Pancreas (tissue), 10 donors: ENCODE measurements around the gene ADAMTSL1. TPM values are rescaled to one million over a fixed set of nuclear protein-coding genes. Genes with fewer than 3 reads are reported as not detected.

Source experiments
- ATAC-seq, 4 donors: fragments of 200-7000 bp; cut with Tn5 transposase; one replicate each; pipeline versions ENCODE4 v1.8.0 to v1.9.1; 2020; ENCODE audit warnings: mild to moderate bottlenecking in 4 of 4, moderate library complexity in 4 of 4
- DNase-seq, 6 donors: peaks; one replicate each; pipeline ENCODE4 v3.0.0-alpha.2; 2020
- FAIRE-seq: peaks from 2 replicates; lab custom pipeline; 2012; peaks lifted over from hg19 to GRCh38; lab: Jason Lieb, UNC
- H3K27ac ChIP-seq, 4 donors: fragments of 200-600 bp; sonication (generic); 1 replicate in 3 of 4; 2 replicates in 1 of 4; pipeline versions ENCODE4 v1.5.0 to v1.8.0; 2020
- H3K27me3 ChIP-seq, 4 donors: fragments of 200-600 bp; one replicate each; pipeline ENCODE4 v1.8.0; 2021
- H3K36me3 ChIP-seq, 3 donors: fragments of 200-600 bp; sonication (generic) in 1 of 3; one replicate each; pipeline versions ENCODE4 v1.5.0 to v1.8.0; 2020 to 2021
- H3K4me1 ChIP-seq, 3 donors: fragments of 200-600 bp; one replicate each; pipeline ENCODE4 v1.8.0; 2021
- H3K4me3 ChIP-seq, 4 donors: fragments of 200-600 bp; sonication (generic) in 2 of 4; one replicate each; pipeline versions ENCODE4 v1.5.0 to v1.8.0; 2020 to 2021
- H3K9me3 ChIP-seq, 4 donors: fragments of 200-600 bp; one replicate each; pipeline ENCODE4 v1.8.0; 2021
- CTCF ChIP-seq, 4 donors: fragments of 200-600 bp; sonication (generic) in 3 of 4; IDR thresholded peaks; one replicate each; pipeline versions ENCODE4 v1.5.0 to v1.8.0; 2021; ENCODE audit warnings: antibody characterized with exemption in 4 of 4
- WGBS, 2 donors: extraction: QIAGEN DNeasy Blood & Tissue Kit; methylation state at CpG; one replicate each; pipeline ENCODE4 v1.1.7; 2013; 5-methylcytosine and 5-hydroxymethylcytosine counted together
- intact Hi-C, 3 donors: fragments of 100-400 bp; cut with DNase I; formaldehyde crosslinking; loops; one replicate each; pipeline versions ENCODE4 v1.11.1 to v1.14.2; 2022
- polyA plus RNA-seq, 2 donors: library from polyadenylated mRNA; stranded (reverse); fragments of 200-250 nt; gene quantifications; one replicate each; pipeline ENCODE4 v1.2.3, GENCODE V29; 2013
- total RNA-seq, 6 donors: library from RNA; stranded (reverse); fragmentation: NEBNext Ultra II Directional in 4 of 6; extraction: Animal tissue kit (Norgen Biotek cat#: 25700) in 4 of 6; gene quantifications; one replicate each; pipeline versions ENCODE4 v1.2.1 to v1.2.4, GENCODE V29; 2021 to 2023
- donor health status: healthy with polysubstance abuse.
- donor health status: DM: no; HTN: no; CAD: no; lungs with moderate emphysema.
- donor health status: DM: no; HTN: no; CAD: no.
- donor health status: control.
- donor health status: control.
- donor health status: Bipolar disorder and iron deficiency.
- donor health status: DM: yes; HTN: yes; CAD: no.
- donor health status: DM: no; HTN: no; CAD: no.
- donor health status: DM: no; HTN: no; CAD: no.
- donor health status: DM: yes; HTN: yes; CAD: no.

Gene ADAMTSL1
- total and polyA plus RNA-seq, 8 donors: 0.24 to 2.1 (median 0.67) TPM

- ATAC-seq (peak in 3 of 4 donors; percentile 73 to 97 (median 96)), DNase-seq (peak in 1 of 6 donors; percentile 56), FAIRE-seq (no peak)
- intact Hi-C loops: no loop called here
- no peak for TF ChIP-seq CTCF (IDR thresholded peaks at IDR 0.05)
- H3K36me3 ChIP-seq: no peaks in the 10 kb centered on the region
- H3K27me3 ChIP-seq: no peaks in the 10 kb centered on the region
- WGBS, 2 donors: 7 to 10% methylated on average over 2 of the region's 2 CpGs
- no peak overlapping the region for H3K27ac ChIP-seq
- peaks cover 0 to 10% (median 0%) of the 10 kb centered on the region in 3 donors for H3K4me1 ChIP-seq
- no peak overlapping the region for H3K4me3 ChIP-seq
- H3K9me3 ChIP-seq: no peaks in the 10 kb centered on the region
These were observed 381.7 kb downstream of the ADAMTSL1 start for GRCh38 chr9:18855656-18856055.

GRCh38 chr9:18857334-18857733, 383.4 kb downstream of the ADAMTSL1 start:
- no peaks in the 10 kb centered on the region for H3K9me3 ChIP-seq
- ATAC-seq (no peak), FAIRE-seq (no peak), DNase-seq (no peak)
- H3K4me3 ChIP-seq: no peak overlapping the region
- no peaks in the 10 kb centered on the region for H3K27me3 ChIP-seq
- H3K4me1 ChIP-seq: peaks cover 0 to 10% (median 0%) of the 10 kb centered on the region in 3 donors
- H3K36me3 ChIP-seq: no peaks in the 10 kb centered on the region
- intact Hi-C loops: no loop called here
- WGBS, 2 donors: 86 to 89% methylated on average over 4 of the region's 4 CpGs
- no peak for TF ChIP-seq CTCF (IDR thresholded peaks at IDR 0.05)
- H3K27ac ChIP-seq: no peak overlapping the region

- Histone ChIP-seq H3K27ac (no peak overlapping the region), H3K4me1 (peaks cover 0 to 10% (median 0%) of the 10 kb centered on the region in 3 donors), H3K36me3 (no peaks in the 10 kb centered on the region), H3K27me3 (no peaks in the 10 kb centered on the region), H3K9me3 (no peaks in the 10 kb centered on the region), H3K4me3 (no peak overlapping the region)
- intact Hi-C loops: no loop called here
- no peak for TF ChIP-seq CTCF (IDR thresholded peaks at IDR 0.05)
- no peak for DNase-seq
- no peak for FAIRE-seq
- ATAC-seq: no peak
- 54 to 66% methylated on average over 1 of the region's 1 CpG for WGBS, 2 donors
These were observed 383.8 kb downstream of the ADAMTSL1 start for GRCh38 chr9:18857769-18858168.

- Histone ChIP-seq H3K36me3 (no peaks in the 10 kb centered on the region), H3K4me3 (no peak overlapping the region), H3K27me3 (no peaks in the 10 kb centered on the region), H3K4me1 (no peaks in the 10 kb centered on the region), H3K9me3 (no peaks in the 10 kb centered on the region), H3K27ac (no peak overlapping the region)
- ATAC-seq (peak in 2 of 4 donors; percentile 41 to 52), DNase-seq (peak in 1 of 6 donors; percentile 17), FAIRE-seq (no peak)
- TF ChIP-seq CTCF (IDR thresholded peaks at IDR 0.05): no peak
- WGBS, 2 donors: 66 to 74% methylated on average over 14 of the region's 14 CpGs
- intact Hi-C loops: no loop called here
These were observed 387.9 kb downstream of the ADAMTSL1 start for GRCh38 chr9:18861609-18862544.

- Histone ChIP-seq H3K27me3 (no peaks in the 10 kb centered on the region), H3K4me1 (no peaks in the 10 kb centered on the region), H3K36me3 (no peaks in the 10 kb centered on the region), H3K9me3 (no peaks in the 10 kb centered on the region), H3K4me3 (no peak overlapping the region), H3K27ac (no peak overlapping the region)
- FAIRE-seq: no peak
- no peak for ATAC-seq
- no peak for DNase-seq
- no peak for TF ChIP-seq CTCF (IDR thresholded peaks at IDR 0.05)
- 76 to 86% methylated on average over 4 of the region's 4 CpGs for WGBS, 2 donors
- intact Hi-C loops: no loop called here
These were observed 389.8 kb downstream of the ADAMTSL1 start for GRCh38 chr9:18863791-18864190.
